ENCODE measurements around the gene KRT81. TPM values are rescaled to one million over a fixed set of nuclear protein-coding genes. Genes with fewer than 3 reads are reported as not detected.

KRT81 gene
- total RNA-seq, 1 donor from 2014 or later = not detected

DNA sequence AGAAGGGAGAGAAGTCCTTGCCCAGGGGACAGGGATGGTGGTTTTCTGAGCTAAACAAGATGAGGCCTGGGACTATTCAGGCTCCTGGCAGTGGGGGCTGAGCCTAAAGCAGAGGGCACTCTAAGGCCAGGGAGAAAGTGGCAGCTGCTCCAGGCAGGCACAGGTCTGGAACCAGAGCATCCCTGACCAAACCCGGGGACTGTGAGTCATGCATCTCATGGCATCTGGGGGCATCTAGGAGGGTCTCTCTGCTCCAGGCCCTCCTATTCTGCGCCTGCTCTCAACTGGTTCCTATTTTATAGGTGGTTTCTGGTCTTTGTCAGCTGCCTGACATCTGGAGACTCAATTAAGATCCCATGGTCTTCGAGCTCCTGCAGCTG, 46.7 kb downstream of the KRT81 start:
- H3K27me3 Mint-ChIP-seq (ENCODE audit: unreplicated experiment) = peaks cover 19% of the 10 kb centered on the region
- TF ChIP-seq, protein P1, sequence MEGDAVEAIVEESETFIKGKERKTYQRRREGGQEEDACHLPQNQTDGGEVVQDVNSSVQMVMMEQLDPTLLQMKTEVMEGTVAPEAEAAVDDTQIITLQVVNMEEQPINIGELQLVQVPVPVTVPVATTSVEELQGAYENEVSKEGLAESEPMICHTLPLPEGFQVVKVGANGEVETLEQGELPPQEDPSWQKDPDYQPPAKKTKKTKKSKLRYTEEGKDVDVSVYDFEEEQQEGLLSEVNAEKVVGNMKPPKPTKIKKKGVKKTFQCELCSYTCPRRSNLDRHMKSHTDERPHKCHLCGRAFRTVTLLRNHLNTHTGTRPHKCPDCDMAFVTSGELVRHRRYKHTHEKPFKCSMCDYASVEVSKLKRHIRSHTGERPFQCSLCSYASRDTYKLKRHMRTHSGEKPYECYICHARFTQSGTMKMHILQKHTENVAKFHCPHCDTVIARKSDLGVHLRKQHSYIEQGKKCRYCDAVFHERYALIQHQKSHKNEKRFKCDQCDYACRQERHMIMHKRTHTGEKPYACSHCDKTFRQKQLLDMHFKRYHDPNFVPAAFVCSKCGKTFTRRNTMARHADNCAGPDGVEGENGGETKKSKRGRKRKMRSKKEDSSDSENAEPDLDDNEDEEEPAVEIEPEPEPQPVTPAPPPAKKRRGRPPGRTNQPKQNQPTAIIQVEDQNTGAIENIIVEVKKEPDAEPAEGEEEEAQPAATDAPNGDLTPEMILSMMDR (IDR thresholded peaks at IDR 0.05; ENCODE audit: partially characterized antibody, unreplicated experiment) = no peak
- H3K4me3 Mint-ChIP-seq (ENCODE audit: unreplicated experiment) = no peak overlapping the region
- peaks cover 10% of the 10 kb centered on the region for H3K4me1 Mint-ChIP-seq (ENCODE audit: low read depth, unreplicated experiment)
- no peak overlapping the region for H3K27ac Mint-ChIP-seq (ENCODE audit: unreplicated experiment)
- peaks cover 8% of the 10 kb centered on the region for H3K9me3 Mint-ChIP-seq (ENCODE audit: unreplicated experiment)
- H3K36me3 Mint-ChIP-seq (ENCODE audit: unreplicated experiment) = no peaks in the 10 kb centered on the region
- no peak for DNase-seq

DNA sequence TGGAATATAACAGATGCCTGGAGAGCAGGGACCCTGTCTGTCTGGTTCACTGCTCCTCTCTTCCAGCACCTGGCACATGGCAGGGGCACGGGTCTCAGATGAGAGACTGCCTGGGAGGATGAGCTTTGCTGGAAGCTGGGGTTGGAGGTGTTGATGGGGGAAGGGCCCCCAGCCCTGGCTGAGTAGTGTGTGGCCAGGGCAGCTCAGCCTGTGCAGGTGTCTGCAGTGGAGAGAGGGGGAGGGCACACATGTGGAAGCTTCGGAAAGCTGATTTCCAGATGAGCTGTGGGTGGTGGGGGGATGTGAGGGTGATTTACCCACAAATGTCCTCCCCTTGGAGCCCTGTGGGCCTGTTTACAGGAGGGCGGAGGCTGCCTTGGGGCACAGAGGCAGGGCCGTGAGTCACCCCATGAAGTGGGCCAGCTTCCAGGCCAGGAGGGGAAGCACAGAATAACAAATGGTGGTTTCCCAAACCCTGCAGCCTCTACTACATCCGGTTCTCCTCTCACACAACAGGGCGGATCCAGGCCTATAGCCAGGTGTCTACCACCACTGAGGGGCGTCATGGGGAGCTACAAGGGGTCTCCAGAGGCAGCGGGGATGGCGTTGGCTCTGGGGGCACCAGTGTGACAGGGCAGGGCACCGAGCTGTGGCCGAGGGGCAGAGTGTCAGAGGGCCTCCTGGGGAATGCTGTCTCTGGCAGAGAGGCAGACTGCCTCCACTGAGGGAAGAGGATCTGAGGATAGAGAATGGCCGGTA, 47.3 kb downstream of the KRT81 start:
- Mint-ChIP-seq H3K27me3 (ENCODE audit: unreplicated experiment) (peaks cover 15% of the 10 kb centered on the region), H3K9me3 (ENCODE audit: unreplicated experiment) (peaks cover 8% of the 10 kb centered on the region), H3K4me1 (ENCODE audit: low read depth, unreplicated experiment) (peaks cover 10% of the 10 kb centered on the region), H3K4me3 (ENCODE audit: unreplicated experiment) (no peak overlapping the region), H3K36me3 (ENCODE audit: unreplicated experiment) (no peaks in the 10 kb centered on the region), H3K27ac (ENCODE audit: unreplicated experiment) (no peak overlapping the region)
- TF ChIP-seq, protein P1 (IDR thresholded peaks at IDR 0.05; ENCODE audit: partially characterized antibody, unreplicated experiment) = no peak
- no peak for DNase-seq

DNA sequence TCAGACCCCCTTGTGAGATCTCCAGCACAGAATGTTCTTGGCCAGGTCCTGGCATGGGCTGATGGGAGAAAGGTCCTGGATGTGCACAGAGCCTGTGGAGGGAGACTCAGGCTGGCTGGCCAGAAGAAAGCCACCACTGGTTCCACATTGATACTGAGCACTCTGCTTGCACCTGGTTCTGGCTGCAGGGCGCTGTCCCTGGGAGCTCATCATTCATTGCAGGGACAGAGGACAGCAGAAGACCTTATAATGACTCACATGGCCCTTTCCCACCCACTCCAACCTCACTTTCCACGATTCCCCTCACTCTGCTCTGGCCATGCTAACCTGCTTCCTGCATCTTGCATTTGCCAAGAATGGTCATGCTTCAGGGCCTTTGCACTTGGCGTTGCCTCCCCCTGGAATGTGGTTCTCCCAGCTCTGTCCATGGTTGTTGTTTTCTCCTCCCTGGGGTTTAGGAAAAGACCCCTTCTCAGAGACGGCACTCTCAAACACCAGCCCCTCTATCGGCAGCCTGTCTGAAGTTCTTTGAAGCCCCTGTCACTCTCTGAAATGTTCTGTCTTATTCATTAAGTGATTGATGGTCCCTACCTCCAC, 48.0 kb downstream of the KRT81 start:
- Mint-ChIP-seq H3K9me3 (ENCODE audit: unreplicated experiment) (peaks cover 4% of the 10 kb centered on the region), H3K27me3 (ENCODE audit: unreplicated experiment) (peaks cover 15% of the 10 kb centered on the region), H3K27ac (ENCODE audit: unreplicated experiment) (no peak overlapping the region), H3K4me3 (ENCODE audit: unreplicated experiment) (no peak overlapping the region), H3K4me1 (ENCODE audit: low read depth, unreplicated experiment) (peaks cover 10% of the 10 kb centered on the region), H3K36me3 (ENCODE audit: unreplicated experiment) (no peaks in the 10 kb centered on the region)
- no peak for DNase-seq
- TF ChIP-seq, protein P1 (IDR thresholded peaks at IDR 0.05; ENCODE audit: partially characterized antibody, unreplicated experiment) = no peak

DNA sequence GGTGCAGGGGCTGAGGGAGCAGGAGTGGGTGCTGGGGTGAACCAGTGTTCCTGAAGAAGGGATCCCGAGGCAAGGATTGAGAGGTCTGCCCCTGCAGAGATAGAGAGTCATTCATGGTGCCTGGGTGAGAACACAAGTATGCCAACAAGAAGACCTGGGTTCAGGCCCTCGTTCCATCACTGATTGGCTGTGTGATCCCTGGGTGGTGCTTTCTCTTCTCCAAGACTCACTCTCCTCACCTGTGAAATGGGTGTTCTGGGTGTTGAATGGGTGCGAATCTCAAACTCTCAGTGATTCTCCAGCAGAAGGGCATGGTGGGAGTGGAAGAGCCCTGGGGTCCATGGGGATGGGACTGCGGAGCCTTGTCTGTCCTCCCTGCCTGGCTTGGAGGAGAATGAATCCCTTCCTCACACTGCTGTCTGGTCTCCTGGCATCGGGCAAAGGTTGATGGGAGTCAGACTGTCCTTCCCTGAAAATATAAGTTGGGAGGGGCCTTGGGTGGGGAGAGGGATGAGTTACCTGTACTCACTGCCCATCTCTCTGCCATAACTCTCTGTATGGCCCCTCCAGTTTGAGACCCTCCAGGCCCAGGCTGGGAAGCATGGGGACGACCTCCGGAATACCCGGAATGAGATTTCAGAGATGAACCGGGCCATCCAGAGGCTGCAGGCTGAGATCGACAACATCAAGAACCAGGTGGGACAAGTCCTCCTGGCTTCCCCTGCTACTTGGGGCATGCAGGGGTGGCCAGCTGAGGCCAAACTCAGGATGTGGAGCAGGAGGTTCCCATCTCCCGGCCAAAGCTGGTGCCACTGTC, 48.7 kb downstream of the KRT81 start:
- TF ChIP-seq, protein P1 (IDR thresholded peaks at IDR 0.05; ENCODE audit: partially characterized antibody, unreplicated experiment) = no peak
- Mint-ChIP-seq H3K4me1 (ENCODE audit: low read depth, unreplicated experiment) (peaks cover 10% of the 10 kb centered on the region), H3K36me3 (ENCODE audit: unreplicated experiment) (no peaks in the 10 kb centered on the region)

More for the DNA sequence above, 48.7 kb downstream of the KRT81 start:
- Mint-ChIP-seq H3K4me3 (ENCODE audit: unreplicated experiment) (no peak overlapping the region), H3K27me3 (ENCODE audit: unreplicated experiment) (peaks cover 15% of the 10 kb centered on the region), H3K9me3 (ENCODE audit: unreplicated experiment) (peaks cover 4% of the 10 kb centered on the region), H3K27ac (ENCODE audit: unreplicated experiment) (no peak overlapping the region)
- DNase-seq = no peak

All from glutamatergic neuron (in vitro differentiated cells).